HepG2 (cell line): ENCODE data around the gene EIF4E1B. TPM values are rescaled to one million over a fixed set of nuclear protein-coding genes. Genes with fewer than 3 reads are reported as not detected.
A peak's percentile ranks its signal among the peaks of the same experiment; 100 is the strongest.

Source experiments
- AKAP8 ChIP-seq: sonication (generic); formaldehyde crosslinking; IDR thresholded peaks from 2 replicates; pipeline ENCODE4 v1.5.1; 2020; ENCODE audit warnings: mild to moderate bottlenecking, missing genetic modification reagents
- ATF7-NPFF ChIP-seq: sonication (generic); formaldehyde crosslinking; IDR thresholded peaks from 2 replicates; pipeline ENCODE4 v1.8.1; 2023; ENCODE audit warnings: mild to moderate bottlenecking, low read depth, missing genetic modification reagents, moderate library complexity
- GABPB1 ChIP-seq: IDR thresholded peaks from 2 replicates; pipeline ENCODE4 v1.6.1; 2016; ENCODE audit warnings: mild to moderate bottlenecking, missing genetic modification reagents, moderate library complexity, missing compliant biosample characterization
- HDAC6 ChIP-seq: fragments of 200-600 bp; sonication (generic); IDR thresholded peaks from 2 replicates; pipeline ENCODE4 v1.7.0; 2017; ENCODE audit warnings: mild to moderate bottlenecking, antibody characterized with exemption, low read length, low read depth
- NCOA5 ChIP-seq: sonication (generic); formaldehyde crosslinking; IDR thresholded peaks from 2 replicates; pipeline ENCODE4 v1.4.0; 2020; ENCODE audit warnings: missing genetic modification reagents
- NONO ChIP-seq, 2 experiments: fragments of 450-650 bp in 1 of 2; sonication (generic) in 1 of 2; formaldehyde crosslinking in 1 of 2; IDR thresholded peaks in 1 of 2; conservative IDR thresholded peaks in 1 of 2; 2 replicates each; pipeline versions ENCODE4 v1.6.1 to v1.8.0; 2017 to 2022; ENCODE audit warnings: mild to moderate bottlenecking in 1 of 2, missing genetic modification reagents in 1 of 2, moderate library complexity in 1 of 2
- TBX2 ChIP-seq: sonication (generic); formaldehyde crosslinking; IDR thresholded peaks from 2 replicates; pipeline ENCODE4 v1.5.0; 2020; ENCODE audit warnings: missing genetic modification reagents, mild to moderate bottlenecking, borderline replicate concordance
- ZC3H13 ChIP-seq: sonication (generic); formaldehyde crosslinking; IDR thresholded peaks from 2 replicates; pipeline ENCODE4 v1.8.1; 2023; ENCODE audit warnings: mild to moderate bottlenecking, missing genetic modification reagents, moderate library complexity
- ZFY ChIP-seq: sonication (generic); formaldehyde crosslinking; IDR thresholded peaks from 2 replicates; pipeline ENCODE4 v1.4.0; 2020; ENCODE audit warnings: missing genetic modification reagents
- ZMAT3 ChIP-seq: sonication (generic); formaldehyde crosslinking; conservative IDR thresholded peaks from 2 replicates; pipeline ENCODE4 v1.7.0; 2021; ENCODE audit warnings: missing genetic modification reagents
- ZNF17 ChIP-seq: sonication (generic); formaldehyde crosslinking; IDR thresholded peaks from 2 replicates; pipeline ENCODE4 v1.5.0; 2020; ENCODE audit warnings: mild to moderate bottlenecking, missing genetic modification reagents
- ZNF280B ChIP-seq: sonication (generic); formaldehyde crosslinking; IDR thresholded peaks from 2 replicates; pipeline ENCODE4 v1.5.0; 2020; ENCODE audit warnings: missing genetic modification reagents, mild to moderate bottlenecking, borderline replicate concordance
- ZNF788 ChIP-seq: sonication (generic); formaldehyde crosslinking; IDR thresholded peaks from 2 replicates; pipeline ENCODE4 v1.5.0; 2020; ENCODE audit warnings: mild to moderate bottlenecking, missing genetic modification reagents, borderline replicate concordance
- polyA plus RNA-seq, 8 experiments: library from polyadenylated mRNA; depleted of rRNA in 3 of 8; stranded (reverse) in 7 of 8; unstranded in 1 of 8; fragments of >200 nt; fragmentation: Illumina TruSeq in 4 of 8; extraction: Trizol in 4 of 8; gene quantifications; 2 replicates each; pipeline versions ENCODE4 v1.2.1 to v1.2.3, GENCODE V29; 2011 to 2016; ENCODE audit warnings: low read depth in 4 of 8, missing spikeins in 1 of 8, mixed read lengths in 1 of 8; ENCODE audit not compliant: insufficient read depth in 1 of 8
- total RNA-seq, 5 experiments: library from RNA; depleted of rRNA; stranded (reverse); fragments of >200 nt; fragmentation: Illumina TruSeq; extraction: Trizol; gene quantifications; 2 replicates each; pipeline ENCODE4 v1.2.3, GENCODE V29; 2016; ENCODE audit warnings: low read depth in 1 of 5

Gene EIF4E1B
- total and polyA plus RNA-seq, 2 of the 13 experiments (the other 11 are each of a cell fraction or from before 2014, with no cell fraction given): not detected

GRCh38 chr5:176660860-176661641, 30.6 kb downstream of the EIF4E1B start (continued):
- TF ChIP-seq NONO (IDR thresholded peaks at IDR 0.05) (no peak), NONO (CRISPR knock-in tag; conservative IDR thresholded peaks at IDR 0.05) (no peak), ZNF17 (no peak), ZFY (CRISPR knock-in tag) (no peak), TBX2 (CRISPR knock-in tag) (no peak), AKAP8 (no peak), ZC3H13 (CRISPR knock-in tag) (no peak), ZMAT3 (no peak), ATF7-NPFF (0 out of 2 replicates have a peak, but pooled peaks have one; percentile 34), GABPB1 (CRISPR knock-in tag) (peak; percentile 50; the same call in 1 of the 2 replicates), HDAC6 (no peak), ZNF280B (0 out of 2 replicates have a peak, but pooled peaks have one; percentile 43), NCOA5 (CRISPR knock-in tag) (no peak), ZNF788 (CRISPR knock-in tag) (0 out of 2 replicates have a peak, but pooled peaks have one; percentile 8)
